GM18498 (cell line): ENCODE data around the gene ZBTB17.
"Not testable (repeated sequence)": the region's sequence is repeated elsewhere in the genome, so short reads cannot be mapped to it uniquely, and the experiment has no call there.

Source experiments
- ATAC-seq: cut with Tn5 transposase; IDR thresholded peaks from one replicate; pipeline ENCODE4 v1.9.1; 2021; ENCODE audit warnings: mild to moderate bottlenecking, moderate library complexity; ENCODE audit not compliant: unreplicated experiment

Gene ZBTB17

GRCh38 chr1:15989776-15990175, 13.9 kb upstream of the ZBTB17 start:
- ATAC-seq, result no peak

- ATAC-seq, result no peak
These were observed 13.2 kb upstream of the ZBTB17 start for GRCh38 chr1:15988856-15989736.

GRCh38 chr1:15985611-15986297, 9.9 kb upstream of the ZBTB17 start:
- no peak for ATAC-seq

- ATAC-seq, result no peak
These were observed 7.4 kb upstream of the ZBTB17 start for GRCh38 chr1:15983275-15983674.

- no peak for ATAC-seq
These were observed 5.8 kb upstream of the ZBTB17 start for GRCh38 chr1:15981679-15982078.

GRCh38 chr1:15977947-15978346, 2.0 kb upstream of the ZBTB17 start:
- not testable (repeated sequence) for ATAC-seq

GRCh38 chr1:15975358-15975804, 520 bp downstream of the ZBTB17 start:
- peak; percentile 71 for ATAC-seq

- peak; percentile 18 for ATAC-seq
These were observed 1.0 kb downstream of the ZBTB17 start for GRCh38 chr1:15974855-15975254.

- ATAC-seq, result no peak
These were observed 2.1 kb downstream of the ZBTB17 start for GRCh38 chr1:15973772-15974171.

- no peak for ATAC-seq
These were observed 3.5 kb downstream of the ZBTB17 start for GRCh38 chr1:15972409-15972808.

GRCh38 chr1:15970911-15971310, 5.0 kb downstream of the ZBTB17 start:
- no peak for ATAC-seq

- no peak for ATAC-seq
These were observed 6.5 kb downstream of the ZBTB17 start for GRCh38 chr1:15969321-15969880.

GRCh38 chr1:15968172-15968571, 7.7 kb downstream of the ZBTB17 start:
- ATAC-seq, result no peak

- no peak for ATAC-seq
These were observed 9.0 kb downstream of the ZBTB17 start for GRCh38 chr1:15966956-15967344.

- peak; percentile 71 for ATAC-seq
These were observed 9.6 kb downstream of the ZBTB17 start for GRCh38 chr1:15966081-15966955.

GRCh38 chr1:15965228-15965767, 10.6 kb downstream of the ZBTB17 start:
- ATAC-seq, result no peak

GRCh38 chr1:15963968-15964648, 11.8 kb downstream of the ZBTB17 start:
- ATAC-seq, result no peak

- no peak for ATAC-seq
These were observed 12.4 kb downstream of the ZBTB17 start for GRCh38 chr1:15963363-15963967.

GRCh38 chr1:15962671-15963362, 13.1 kb downstream of the ZBTB17 start:
- no peak for ATAC-seq
